Right lobe of liver (tissue), 6 donors: Measurements from ENCODE around the gene SEH1L. TPM values are rescaled to one million over a fixed set of nuclear protein-coding genes. Genes with fewer than 3 reads are reported as not detected.
"Not testable (repeated sequence)": the region's sequence is repeated elsewhere in the genome, so short reads cannot be mapped to it uniquely, and the experiment has no call there.

Experiments
- ATAC-seq, 4 donors: fragments of 200-7000 bp; cut with Tn5 transposase; one replicate each; pipeline ENCODE4 v1.9.1; 2020; ENCODE audit warnings: mild to moderate bottlenecking in 4 of 4, moderate library complexity in 4 of 4
- DNase-seq, 3 donors: peaks; one replicate each; pipeline ENCODE4 v3.0.0-alpha.2; 2020
- H3K27ac ChIP-seq, 3 donors: fragments of 200-600 bp; one replicate each; pipeline ENCODE4 v1.8.0; 2022
- H3K27me3 ChIP-seq, 2 donors: fragments of 200-600 bp; one replicate each; pipeline ENCODE4 v1.8.0; 2022
- H3K36me3 ChIP-seq, 4 donors: fragments of 200-600 bp; sonication (generic) in 1 of 4; one replicate each; pipeline versions ENCODE4 v1.5.1 to v1.8.0; 2017 to 2022; ENCODE audit warnings: control low read depth in 1 of 4
- H3K4me1 ChIP-seq, 4 donors: fragments of 200-600 bp; sonication (generic) in 1 of 4; one replicate each; pipeline versions ENCODE4 v1.5.1 to v1.8.0; 2017 to 2022; ENCODE audit warnings: control low read depth in 1 of 4
- H3K4me3 ChIP-seq, 3 donors: fragments of 200-600 bp; one replicate each; pipeline ENCODE4 v1.8.0; 2022
- H3K9me3 ChIP-seq, 4 donors: fragments of 200-600 bp; sonication (generic) in 1 of 4; one replicate each; pipeline versions ENCODE4 v1.5.1 to v1.8.0; 2017 to 2022; ENCODE audit warnings: control low read depth in 1 of 4
- POLR2A ChIP-seq: fragments of 450-650 bp; IDR thresholded peaks from one replicate; pipeline ENCODE4 v1.6.1; 2017; ENCODE audit warnings: antibody characterized with exemption, mild to moderate bottlenecking
- WGBS: methylation state at CpG from one replicate; pipeline ENCODE4 v1.1.6; 2018; ENCODE audit warnings: low coverage, low lambda C conversion rate; ENCODE audit not compliant: insufficient coverage; ENCODE audit errors: missing lambda C conversion rate; 5-methylcytosine and 5-hydroxymethylcytosine counted together
- intact Hi-C, 2 donors: fragments of 100-400 bp; cut with DNase I; formaldehyde crosslinking; loops; one replicate each; pipeline versions ENCODE4 v1.11.2 to v1.14.1; 2022
- long read RNA-seq: library from polyadenylated mRNA; unstranded; transcript quantifications from one replicate; pipeline ENCODE4 v2.0.0, GENCODE V29; 2019
- total RNA-seq, 6 experiments: library from RNA; depleted of rRNA in 2 of 6; stranded (reverse); fragments of >200 nt in 2 of 6; fragmentation: NEBNext Ultra II Directional in 3 of 6; extraction: Animal tissue kit (Norgen Biotek cat#: 25700) in 3 of 6; gene quantifications; one replicate each; pipeline versions ENCODE4 v1.1.0 to v1.2.4, GENCODE V29; 2016 to 2023
- TF ChIP-seq, protein P1 (sequence below), 4 donors: fragments of 200-600 bp in 3 of 4; fragments of 450-650 bp in 1 of 4; IDR thresholded peaks; one replicate each; pipeline versions ENCODE4 v1.5.1 to v1.8.0; 2016 to 2022; ENCODE audit warnings: antibody characterized with exemption in 4 of 4, mild to moderate bottlenecking in 2 of 4
- donor health status: DM: no; HTN: yes; CAD: no.
- donor health status: DM: no; HTN: no; CAD: no.
- donor health status: DM: no; HTN: no; CAD: no.
- donor health status: DM: no; HTN: yes; CAD: no.
- donor health status: DM: no; HTN: yes; CAD: no.

Gene SEH1L, protein sequence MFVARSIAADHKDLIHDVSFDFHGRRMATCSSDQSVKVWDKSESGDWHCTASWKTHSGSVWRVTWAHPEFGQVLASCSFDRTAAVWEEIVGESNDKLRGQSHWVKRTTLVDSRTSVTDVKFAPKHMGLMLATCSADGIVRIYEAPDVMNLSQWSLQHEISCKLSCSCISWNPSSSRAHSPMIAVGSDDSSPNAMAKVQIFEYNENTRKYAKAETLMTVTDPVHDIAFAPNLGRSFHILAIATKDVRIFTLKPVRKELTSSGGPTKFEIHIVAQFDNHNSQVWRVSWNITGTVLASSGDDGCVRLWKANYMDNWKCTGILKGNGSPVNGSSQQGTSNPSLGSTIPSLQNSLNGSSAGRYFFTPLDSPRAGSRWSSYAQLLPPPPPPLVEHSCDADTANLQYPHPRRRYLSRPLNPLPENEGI
- total RNA-seq, result 10 to 100 TPM; 14.6 to 30.3 (median 20.9) TPM
- long read RNA-seq, partial matches to known transcripts, result 2 of 6 reads
- long read RNA-seq, other reads (novel, unspliced or antisense), result 1 of 6 reads

DNA sequence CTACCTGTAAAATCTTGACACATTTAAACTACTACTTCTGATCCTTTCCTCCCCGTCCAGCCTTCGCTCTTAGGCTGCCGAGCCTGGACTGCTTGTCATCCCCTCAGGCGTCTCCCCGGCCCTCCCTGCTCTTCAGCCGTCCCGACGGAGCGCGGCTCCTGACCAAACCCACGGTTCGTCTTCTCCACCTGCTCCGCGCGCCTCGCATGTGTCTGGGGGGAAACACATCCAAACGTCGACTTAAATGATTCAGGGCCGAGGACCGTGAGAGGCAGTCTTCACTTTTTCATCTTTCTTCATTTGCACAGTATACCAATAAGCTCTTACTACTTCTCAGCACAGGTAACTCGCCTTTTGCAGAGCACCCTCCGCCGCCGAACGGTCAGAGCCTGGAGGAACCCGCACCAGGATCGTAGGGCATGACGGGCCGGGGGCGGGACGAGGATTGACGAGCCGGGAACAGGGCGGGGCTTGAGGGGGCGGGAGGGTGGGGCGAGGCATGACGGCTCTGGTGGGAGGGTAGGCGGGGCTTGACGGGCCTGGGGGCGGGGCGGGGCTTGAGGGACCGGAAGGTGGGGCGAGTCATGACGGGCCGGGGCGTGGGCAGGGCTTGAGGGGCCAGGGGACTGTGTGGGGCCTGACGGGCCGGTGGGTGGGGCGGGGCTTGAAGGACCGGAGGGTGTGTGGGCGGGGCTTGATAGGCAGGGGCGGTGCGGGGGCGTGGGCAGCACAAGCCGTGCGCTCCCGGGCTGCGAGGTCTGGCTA lies at the start of gene SEH1L:
Gene SEH1L, plus strand, starts transcription at position 727 of the 765 bp plus-strand sequence. CDS start 111 bp downstream, outside the sequence.
- H3K36me3 ChIP-seq, result no peaks in the 10 kb centered on the region
- H3K27ac ChIP-seq, result peak within 1 kb of the TSS; percentile 90 to 98 (median 94)
- peak within 1 kb of the TSS; percentile 64 to 78 (median 65) for H3K4me3 ChIP-seq
- peak; percentile 100 for DNase-seq
- no peaks in the 10 kb centered on the region for H3K9me3 ChIP-seq
- peak; percentile 72 for TF ChIP-seq POLR2A
- TF ChIP-seq, protein P1, sequence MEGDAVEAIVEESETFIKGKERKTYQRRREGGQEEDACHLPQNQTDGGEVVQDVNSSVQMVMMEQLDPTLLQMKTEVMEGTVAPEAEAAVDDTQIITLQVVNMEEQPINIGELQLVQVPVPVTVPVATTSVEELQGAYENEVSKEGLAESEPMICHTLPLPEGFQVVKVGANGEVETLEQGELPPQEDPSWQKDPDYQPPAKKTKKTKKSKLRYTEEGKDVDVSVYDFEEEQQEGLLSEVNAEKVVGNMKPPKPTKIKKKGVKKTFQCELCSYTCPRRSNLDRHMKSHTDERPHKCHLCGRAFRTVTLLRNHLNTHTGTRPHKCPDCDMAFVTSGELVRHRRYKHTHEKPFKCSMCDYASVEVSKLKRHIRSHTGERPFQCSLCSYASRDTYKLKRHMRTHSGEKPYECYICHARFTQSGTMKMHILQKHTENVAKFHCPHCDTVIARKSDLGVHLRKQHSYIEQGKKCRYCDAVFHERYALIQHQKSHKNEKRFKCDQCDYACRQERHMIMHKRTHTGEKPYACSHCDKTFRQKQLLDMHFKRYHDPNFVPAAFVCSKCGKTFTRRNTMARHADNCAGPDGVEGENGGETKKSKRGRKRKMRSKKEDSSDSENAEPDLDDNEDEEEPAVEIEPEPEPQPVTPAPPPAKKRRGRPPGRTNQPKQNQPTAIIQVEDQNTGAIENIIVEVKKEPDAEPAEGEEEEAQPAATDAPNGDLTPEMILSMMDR (IDR thresholded peaks at IDR 0.05), result no peak
- no peaks in the 10 kb centered on the region for H3K27me3 ChIP-seq
- peaks cover 0 to 24% (median 4%) of the 10 kb centered on the region in 4 donors for H3K4me1 ChIP-seq
- ATAC-seq, result peak; percentile 89 to 98 (median 93)
- under 1% methylated on average over 33 of the region's 58 CpGs for WGBS
- intact Hi-C loops, result no loop called here

DNA sequence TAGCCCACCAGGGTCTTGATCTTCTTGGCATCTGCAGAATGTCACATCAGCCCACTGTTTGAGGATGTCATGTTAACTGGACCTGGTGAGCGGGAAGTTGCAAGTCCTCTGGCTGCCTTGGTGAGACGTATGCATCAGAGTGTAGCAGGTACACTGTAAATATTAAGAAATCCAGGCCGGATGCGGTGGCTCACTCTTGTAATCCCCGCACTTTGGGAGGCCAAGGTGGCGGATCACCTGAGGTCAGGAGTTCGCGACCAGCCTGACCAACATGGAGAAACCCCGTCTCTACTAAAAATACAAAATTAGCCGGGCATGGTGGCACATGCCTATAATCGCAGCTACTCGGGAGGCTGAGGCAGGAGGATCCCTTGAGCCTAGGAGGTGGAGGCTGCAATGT lies 46.6 kb upstream of the SEH1L start:
- H3K27ac ChIP-seq, H3K9me3 ChIP-seq, intact Hi-C loops, H3K4me3 ChIP-seq, H3K4me1 ChIP-seq, ATAC-seq, H3K36me3 ChIP-seq, H3K27me3 ChIP-seq, DNase-seq: not testable (repeated sequence)
- 81% methylated on average over 12 of the region's 12 CpGs for WGBS

DNA sequence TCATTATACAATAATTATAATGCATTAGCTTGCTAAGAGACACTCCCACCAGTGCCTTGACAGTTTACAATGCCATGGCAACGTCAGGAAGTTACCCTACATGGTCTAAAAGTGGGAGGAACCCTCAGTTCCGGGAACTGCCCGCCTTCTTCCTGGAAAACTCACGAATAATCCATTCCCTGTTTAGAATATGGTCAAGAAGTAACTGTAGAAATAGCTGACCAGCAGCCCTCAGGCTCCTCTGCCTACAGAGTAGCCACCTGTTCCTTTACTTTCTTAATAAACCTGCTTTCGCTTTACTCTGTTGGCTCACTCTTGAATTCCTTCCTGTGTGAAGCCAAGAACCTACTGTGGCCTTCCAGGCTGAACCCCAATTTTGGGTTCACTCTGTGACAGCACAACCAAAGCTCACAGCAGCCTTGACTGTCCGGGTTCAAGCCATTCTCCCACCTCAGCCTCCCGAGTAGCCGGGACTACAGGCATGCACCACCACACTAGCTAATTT lies 43.7 kb upstream of the SEH1L start:
- H3K27me3 ChIP-seq, result no peaks in the 10 kb centered on the region
- TF ChIP-seq, protein P1 (IDR thresholded peaks at IDR 0.05), result no peak
- TF ChIP-seq POLR2A, result no peak
- no peak overlapping the region for H3K4me3 ChIP-seq
- intact Hi-C loops, result no loop called here
- no peak for DNase-seq
- WGBS, result 42% methylated on average over 6 of the region's 8 CpGs
- no peaks in the 10 kb centered on the region for H3K9me3 ChIP-seq
- H3K4me1 ChIP-seq, result no peaks in the 10 kb centered on the region
- H3K27ac ChIP-seq, result no peak overlapping the region
- H3K36me3 ChIP-seq, result no peaks in the 10 kb centered on the region
- ATAC-seq, result peak; percentile 18 to 62 (median 55)

DNA sequence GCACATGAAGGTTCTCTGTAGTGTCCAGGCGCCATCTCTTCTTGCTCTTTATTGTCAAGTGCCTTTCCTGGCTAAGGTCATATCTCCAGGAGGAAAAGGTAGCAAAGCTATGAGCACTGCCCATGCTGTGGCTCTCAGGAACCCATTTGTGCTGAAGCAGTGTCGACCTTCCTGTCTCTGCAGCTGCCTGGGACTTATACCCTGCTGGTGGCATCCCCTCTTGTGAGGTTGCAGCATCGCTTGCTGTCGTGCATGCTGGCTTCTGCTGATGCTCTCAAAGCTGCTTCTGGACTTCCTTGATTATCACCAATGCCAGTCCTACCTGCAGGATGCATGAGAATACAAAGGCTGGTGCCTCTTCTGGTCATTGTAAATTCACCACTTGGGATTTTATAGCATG lies 41.7 kb upstream of the SEH1L start:
- no peak for DNase-seq
- Histone ChIP-seq H3K27ac (no peak overlapping the region), H3K4me1 (peaks cover 0 to 5% (median 0%) of the 10 kb centered on the region in 4 donors), H3K36me3 (no peaks in the 10 kb centered on the region), H3K9me3 (no peaks in the 10 kb centered on the region), H3K4me3 (no peak overlapping the region), H3K27me3 (peaks cover 0 to 3% of the 10 kb centered on the region in 2 donors)
- ATAC-seq, result no peak
- intact Hi-C loops, result no loop called here
- TF ChIP-seq POLR2A, result no peak
- TF ChIP-seq, protein P1 (IDR thresholded peaks at IDR 0.05), result no peak
- WGBS, result 100% methylated on average over 1 of the region's 4 CpGs
